Neural cell (in vitro differentiated cells): ENCODE data around the gene ZNF574. TPM values are rescaled to one million over a fixed set of nuclear protein-coding genes. Genes with fewer than 3 reads are reported as not detected.

ENCODE experiments used
- H2AFZ ChIP-seq: fragments of 200-600, 300-800 bp; sonication (generic), shearing (Covaris generic); 2 replicates; pipeline ENCODE4 v1.6.0; 2014; ENCODE audit warnings: low read depth, mild to moderate bottlenecking, antibody characterized with exemption, low read length, moderate library complexity
- H3F3A ChIP-seq: fragments of 200-600 bp; shearing (Covaris generic); 2 replicates; pipeline ENCODE4 v1.6.1; 2016; ENCODE audit warnings: mild to moderate bottlenecking, moderate library complexity, mixed read lengths, antibody characterized with exemption, low read length; ENCODE audit not compliant: insufficient read depth, poor library complexity, severe bottlenecking
- H3K27ac ChIP-seq: fragments of 200-600, 300-800 bp; sonication (generic), shearing (Covaris generic); 2 replicates; pipeline ENCODE4 v1.5.1; 2014; ENCODE audit warnings: mild to moderate bottlenecking, low read length, moderate library complexity
- H3K27me3 ChIP-seq: fragments of 300-800, 200-600 bp; sonication (generic), shearing (Covaris generic); 2 replicates; pipeline ENCODE4 v1.6.0; 2014; ENCODE audit warnings: mild to moderate bottlenecking, low read depth, low read length, moderate library complexity; ENCODE audit not compliant: insufficient read depth
- H3K36me3 ChIP-seq: fragments of 300-800, 200-600 bp; sonication (generic), shearing (Covaris generic); 2 replicates; pipeline ENCODE4 v1.5.1; 2014; ENCODE audit warnings: mild to moderate bottlenecking, antibody characterized with exemption, low read length, moderate library complexity; ENCODE audit not compliant: insufficient read depth
- H3K4me2 ChIP-seq: fragments of 300-800, 200-600 bp; sonication (generic), shearing (Covaris generic); 2 replicates; pipeline ENCODE4 v1.6.0; 2014; ENCODE audit warnings: mild to moderate bottlenecking, low read length
- H3K4me3 ChIP-seq: fragments of 300-800, 200-600 bp; sonication (generic), shearing (Covaris generic); 2 replicates; pipeline ENCODE4 v1.5.1; 2014; ENCODE audit warnings: mild to moderate bottlenecking, low read length, moderate library complexity
- H3K79me2 ChIP-seq: fragments of 200-600 bp; shearing (Covaris generic); replicated peaks from 2 replicates; pipeline ENCODE4 v1.6.0; 2014; ENCODE audit warnings: mild to moderate bottlenecking, low read length, moderate library complexity; ENCODE audit not compliant: insufficient read depth
- H3K9ac ChIP-seq: fragments of 300-800, 200-600 bp; sonication (generic), shearing (Covaris generic); 2 replicates; pipeline ENCODE4 v1.6.1; 2016; ENCODE audit warnings: mild to moderate bottlenecking, low read length, mixed read lengths
- H3K9me2 ChIP-seq: fragments of 200-600 bp; shearing (Covaris generic); 2 replicates; pipeline ENCODE4 v1.6.1; 2016; ENCODE audit warnings: mild to moderate bottlenecking, low read length, mixed read lengths; ENCODE audit not compliant: insufficient read depth
- H3K9me3 ChIP-seq: fragments of 200-600, 300-800 bp; sonication (generic), shearing (Covaris generic); 2 replicates; pipeline ENCODE4 v1.6.1; 2016; ENCODE audit warnings: mild to moderate bottlenecking, mixed run types, low read length, moderate library complexity, mixed read lengths
- H4K20me1 ChIP-seq: fragments of 200-600 bp; shearing (Covaris generic); 2 replicates; pipeline ENCODE4 v1.6.1; 2016; ENCODE audit warnings: mild to moderate bottlenecking, mixed run types; ENCODE audit not compliant: insufficient read depth
- EP300 ChIP-seq: fragments of 450-650 bp; conservative IDR thresholded peaks from 2 replicates; pipeline ENCODE4 v1.6.1; 2014; ENCODE audit warnings: antibody characterized with exemption, mild to moderate bottlenecking, moderate library complexity; ENCODE audit not compliant: poor library complexity, severe bottlenecking
- EZH2 ChIP-seq: fragments of 200-600, 300-800 bp; shearing (Covaris generic), sonication (generic); IDR thresholded peaks from 2 replicates; pipeline ENCODE4 v1.6.1; 2014; ENCODE audit warnings: antibody characterized with exemption, low read length, borderline replicate concordance, mild to moderate bottlenecking; ENCODE audit not compliant: insufficient read depth, poor library complexity, severe bottlenecking
- MXI1 ChIP-seq: fragments of 450-650 bp; conservative IDR thresholded peaks from 2 replicates; pipeline ENCODE4 v1.6.1; 2014; ENCODE audit warnings: antibody characterized with exemption, mild to moderate bottlenecking; ENCODE audit not compliant: poor library complexity, severe bottlenecking
- POLR2AphosphoS5 ChIP-seq: IDR thresholded peaks from 2 replicates; pipeline ENCODE4 v1.6.1; 2012
- RAD21 ChIP-seq: fragments of 450-650 bp; conservative IDR thresholded peaks from 2 replicates; pipeline ENCODE4 v1.6.1; 2014; ENCODE audit warnings: antibody characterized with exemption, mild to moderate bottlenecking, moderate library complexity
- SMC3 ChIP-seq: fragments of 450-650 bp; conservative IDR thresholded peaks from 2 replicates; pipeline ENCODE4 v1.6.1; 2014; ENCODE audit warnings: antibody characterized with exemption, mild to moderate bottlenecking, moderate library complexity; ENCODE audit not compliant: poor library complexity
- TAF1 ChIP-seq: IDR thresholded peaks from 2 replicates; pipeline ENCODE4 v1.6.1; 2012; ENCODE audit warnings: low read depth
- polyA plus RNA-seq: library from polyadenylated mRNA; depleted of rRNA; stranded (reverse); fragments of >200 nt; gene quantifications from 2 replicates; pipeline ENCODE4 v1.2.3, GENCODE V29; 2014
- TF ChIP-seq, protein P1 (sequence below): IDR thresholded peaks from 2 replicates; pipeline ENCODE4 v1.6.1; 2012; ENCODE audit warnings: borderline replicate concordance
- TF ChIP-seq, protein P2 (sequence below): fragments of 450-650 bp; IDR thresholded peaks from 2 replicates; pipeline ENCODE4 v1.5.1; 2014; ENCODE audit warnings: antibody characterized with exemption, mild to moderate bottlenecking, moderate library complexity; ENCODE audit not compliant: poor library complexity, severe bottlenecking

The ZNF574 gene
- polyA plus RNA-seq, 1 donor from 2014 or later: 7.0 TPM

DNA sequence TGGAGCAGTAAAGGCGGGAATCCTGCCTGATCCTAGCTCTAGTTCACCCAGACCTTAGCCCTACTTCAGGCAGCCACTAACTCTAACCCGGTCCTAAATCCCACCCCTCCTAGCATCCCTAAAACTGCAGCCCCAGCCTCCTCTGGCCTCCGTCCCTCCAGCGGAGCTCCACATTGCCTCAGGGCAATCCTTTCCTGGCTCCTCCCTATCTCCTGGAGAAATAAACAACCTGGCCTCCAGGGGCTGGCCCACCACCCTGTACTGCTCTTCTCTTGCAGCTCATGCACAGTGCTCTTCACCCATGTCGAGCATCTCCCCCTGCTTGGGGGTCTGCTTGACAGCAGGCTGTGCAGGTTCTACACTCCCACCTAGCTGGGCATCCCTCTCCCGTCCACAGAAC lies 49.6 kb downstream of the ZNF574 start:
- Histone ChIP-seq H3K9me3 (no peaks in the 10 kb centered on the region), H3K4me3 (no peak overlapping the region), H4K20me1 (no peaks in the 10 kb centered on the region), H3K27ac (no peak overlapping the region), H3K27me3 (no peaks in the 10 kb centered on the region), H3K9me2 (no peaks in the 10 kb centered on the region), H3K36me3 (no peaks in the 10 kb centered on the region), H3F3A (no peaks in the 10 kb centered on the region), H3K9ac (no peak overlapping the region), H3K4me2 (no peak overlapping the region), H2AFZ (no peak overlapping the region), H3K79me2 (no peaks in the 10 kb centered on the region)
- TF ChIP-seq SMC3: no peak
- TF ChIP-seq, protein P1, sequence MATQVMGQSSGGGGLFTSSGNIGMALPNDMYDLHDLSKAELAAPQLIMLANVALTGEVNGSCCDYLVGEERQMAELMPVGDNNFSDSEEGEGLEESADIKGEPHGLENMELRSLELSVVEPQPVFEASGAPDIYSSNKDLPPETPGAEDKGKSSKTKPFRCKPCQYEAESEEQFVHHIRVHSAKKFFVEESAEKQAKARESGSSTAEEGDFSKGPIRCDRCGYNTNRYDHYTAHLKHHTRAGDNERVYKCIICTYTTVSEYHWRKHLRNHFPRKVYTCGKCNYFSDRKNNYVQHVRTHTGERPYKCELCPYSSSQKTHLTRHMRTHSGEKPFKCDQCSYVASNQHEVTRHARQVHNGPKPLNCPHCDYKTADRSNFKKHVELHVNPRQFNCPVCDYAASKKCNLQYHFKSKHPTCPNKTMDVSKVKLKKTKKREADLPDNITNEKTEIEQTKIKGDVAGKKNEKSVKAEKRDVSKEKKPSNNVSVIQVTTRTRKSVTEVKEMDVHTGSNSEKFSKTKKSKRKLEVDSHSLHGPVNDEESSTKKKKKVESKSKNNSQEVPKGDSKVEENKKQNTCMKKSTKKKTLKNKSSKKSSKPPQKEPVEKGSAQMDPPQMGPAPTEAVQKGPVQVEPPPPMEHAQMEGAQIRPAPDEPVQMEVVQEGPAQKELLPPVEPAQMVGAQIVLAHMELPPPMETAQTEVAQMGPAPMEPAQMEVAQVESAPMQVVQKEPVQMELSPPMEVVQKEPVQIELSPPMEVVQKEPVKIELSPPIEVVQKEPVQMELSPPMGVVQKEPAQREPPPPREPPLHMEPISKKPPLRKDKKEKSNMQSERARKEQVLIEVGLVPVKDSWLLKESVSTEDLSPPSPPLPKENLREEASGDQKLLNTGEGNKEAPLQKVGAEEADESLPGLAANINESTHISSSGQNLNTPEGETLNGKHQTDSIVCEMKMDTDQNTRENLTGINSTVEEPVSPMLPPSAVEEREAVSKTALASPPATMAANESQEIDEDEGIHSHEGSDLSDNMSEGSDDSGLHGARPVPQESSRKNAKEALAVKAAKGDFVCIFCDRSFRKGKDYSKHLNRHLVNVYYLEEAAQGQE: no peak
- TF ChIP-seq EP300: no peak
- no peak for TF ChIP-seq RAD21
- no peak for TF ChIP-seq TAF1
- TF ChIP-seq, protein P2, sequence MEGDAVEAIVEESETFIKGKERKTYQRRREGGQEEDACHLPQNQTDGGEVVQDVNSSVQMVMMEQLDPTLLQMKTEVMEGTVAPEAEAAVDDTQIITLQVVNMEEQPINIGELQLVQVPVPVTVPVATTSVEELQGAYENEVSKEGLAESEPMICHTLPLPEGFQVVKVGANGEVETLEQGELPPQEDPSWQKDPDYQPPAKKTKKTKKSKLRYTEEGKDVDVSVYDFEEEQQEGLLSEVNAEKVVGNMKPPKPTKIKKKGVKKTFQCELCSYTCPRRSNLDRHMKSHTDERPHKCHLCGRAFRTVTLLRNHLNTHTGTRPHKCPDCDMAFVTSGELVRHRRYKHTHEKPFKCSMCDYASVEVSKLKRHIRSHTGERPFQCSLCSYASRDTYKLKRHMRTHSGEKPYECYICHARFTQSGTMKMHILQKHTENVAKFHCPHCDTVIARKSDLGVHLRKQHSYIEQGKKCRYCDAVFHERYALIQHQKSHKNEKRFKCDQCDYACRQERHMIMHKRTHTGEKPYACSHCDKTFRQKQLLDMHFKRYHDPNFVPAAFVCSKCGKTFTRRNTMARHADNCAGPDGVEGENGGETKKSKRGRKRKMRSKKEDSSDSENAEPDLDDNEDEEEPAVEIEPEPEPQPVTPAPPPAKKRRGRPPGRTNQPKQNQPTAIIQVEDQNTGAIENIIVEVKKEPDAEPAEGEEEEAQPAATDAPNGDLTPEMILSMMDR: no peak
- TF ChIP-seq MXI1: no peak
- TF ChIP-seq POLR2AphosphoS5: no peak
- no peak for TF ChIP-seq EZH2

DNA sequence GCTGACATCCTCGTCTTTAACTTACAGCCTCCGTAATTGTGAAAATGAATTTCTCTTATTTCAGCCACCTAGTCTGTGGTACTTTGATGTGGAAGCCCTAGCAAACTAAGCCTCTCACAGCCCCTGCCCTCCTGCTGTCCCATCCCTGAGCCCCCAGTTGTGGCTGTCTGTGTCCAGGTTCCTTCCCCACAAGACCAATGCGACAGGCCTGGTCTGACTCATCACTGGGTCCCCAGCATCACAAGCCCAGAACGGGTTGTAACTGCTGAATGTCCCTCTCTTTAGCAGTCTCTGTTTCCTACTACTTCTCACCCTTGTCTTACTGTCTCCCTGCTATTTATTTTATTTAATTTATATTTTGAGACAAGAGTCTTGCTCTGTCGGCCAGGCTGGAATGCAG lies 50.6 kb downstream of the ZNF574 start:
- no peaks in the 10 kb centered on the region for H3F3A ChIP-seq

More for the DNA sequence above, 50.6 kb downstream of the ZNF574 start:
- no peak overlapping the region for H3K9ac ChIP-seq
- peaks cover 1% of the 10 kb centered on the region for H3K27me3 ChIP-seq
- no peak overlapping the region for H3K27ac ChIP-seq
- H3K9me2 ChIP-seq: no peaks in the 10 kb centered on the region
- H3K9me3 ChIP-seq: no peaks in the 10 kb centered on the region
- no peak overlapping the region for H2AFZ ChIP-seq
- no peaks in the 10 kb centered on the region for H3K79me2 ChIP-seq
- TF ChIP-seq, protein P1: no peak
- no peak for TF ChIP-seq EZH2
- TF ChIP-seq POLR2AphosphoS5: no peak
- no peak for TF ChIP-seq RAD21
- no peak for TF ChIP-seq SMC3
- TF ChIP-seq MXI1: no peak
- no peak for TF ChIP-seq TAF1
- TF ChIP-seq, protein P2: no peak
- no peak for TF ChIP-seq EP300
- H3K4me3 ChIP-seq: no peak overlapping the region
- H4K20me1 ChIP-seq: no peaks in the 10 kb centered on the region
- H3K36me3 ChIP-seq: no peaks in the 10 kb centered on the region
- no peak overlapping the region for H3K4me2 ChIP-seq
